Testis (tissue), 2 donors: ENCODE results near the gene RRP9.

ENCODE experiments used
- CTCF ChIP-seq, 3 experiments: fragments of 450-650 bp in 2 of 3; fragments of 200-600 bp in 1 of 3; sonication (generic) in 1 of 3; IDR thresholded peaks; one replicate each; pipeline ENCODE4 v1.5.1; 2016 to 2019; ENCODE audit warnings: antibody characterized with exemption in 3 of 3, mild to moderate bottlenecking in 2 of 3, moderate library complexity in 1 of 3
- POLR2A ChIP-seq: fragments of 450-650 bp; IDR thresholded peaks from one replicate; pipeline ENCODE4 v1.6.1; 2017; ENCODE audit warnings: antibody characterized with exemption, mild to moderate bottlenecking, moderate library complexity

GRCh38 chr3:51932471-51933370, 9.0 kb downstream of the RRP9 start:
- TF ChIP-seq POLR2A (no peak), CTCF (IDR thresholded peaks at IDR 0.05) (no peak)
